HG03432 (cell line): ENCODE results near the gene SPPL2A.
"Not testable (repeated sequence)": the region's sequence is repeated elsewhere in the genome, so short reads cannot be mapped to it uniquely, and the experiment has no call there.

ENCODE experiments used
- ATAC-seq: cut with Tn5 transposase; IDR thresholded peaks from one replicate; pipeline ENCODE4 v1.9.1; 2021; ENCODE audit warnings: mild to moderate bottlenecking, moderate library complexity; ENCODE audit not compliant: unreplicated experiment

SPPL2A gene, protein sequence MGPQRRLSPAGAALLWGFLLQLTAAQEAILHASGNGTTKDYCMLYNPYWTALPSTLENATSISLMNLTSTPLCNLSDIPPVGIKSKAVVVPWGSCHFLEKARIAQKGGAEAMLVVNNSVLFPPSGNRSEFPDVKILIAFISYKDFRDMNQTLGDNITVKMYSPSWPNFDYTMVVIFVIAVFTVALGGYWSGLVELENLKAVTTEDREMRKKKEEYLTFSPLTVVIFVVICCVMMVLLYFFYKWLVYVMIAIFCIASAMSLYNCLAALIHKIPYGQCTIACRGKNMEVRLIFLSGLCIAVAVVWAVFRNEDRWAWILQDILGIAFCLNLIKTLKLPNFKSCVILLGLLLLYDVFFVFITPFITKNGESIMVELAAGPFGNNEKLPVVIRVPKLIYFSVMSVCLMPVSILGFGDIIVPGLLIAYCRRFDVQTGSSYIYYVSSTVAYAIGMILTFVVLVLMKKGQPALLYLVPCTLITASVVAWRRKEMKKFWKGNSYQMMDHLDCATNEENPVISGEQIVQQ

DNA sequence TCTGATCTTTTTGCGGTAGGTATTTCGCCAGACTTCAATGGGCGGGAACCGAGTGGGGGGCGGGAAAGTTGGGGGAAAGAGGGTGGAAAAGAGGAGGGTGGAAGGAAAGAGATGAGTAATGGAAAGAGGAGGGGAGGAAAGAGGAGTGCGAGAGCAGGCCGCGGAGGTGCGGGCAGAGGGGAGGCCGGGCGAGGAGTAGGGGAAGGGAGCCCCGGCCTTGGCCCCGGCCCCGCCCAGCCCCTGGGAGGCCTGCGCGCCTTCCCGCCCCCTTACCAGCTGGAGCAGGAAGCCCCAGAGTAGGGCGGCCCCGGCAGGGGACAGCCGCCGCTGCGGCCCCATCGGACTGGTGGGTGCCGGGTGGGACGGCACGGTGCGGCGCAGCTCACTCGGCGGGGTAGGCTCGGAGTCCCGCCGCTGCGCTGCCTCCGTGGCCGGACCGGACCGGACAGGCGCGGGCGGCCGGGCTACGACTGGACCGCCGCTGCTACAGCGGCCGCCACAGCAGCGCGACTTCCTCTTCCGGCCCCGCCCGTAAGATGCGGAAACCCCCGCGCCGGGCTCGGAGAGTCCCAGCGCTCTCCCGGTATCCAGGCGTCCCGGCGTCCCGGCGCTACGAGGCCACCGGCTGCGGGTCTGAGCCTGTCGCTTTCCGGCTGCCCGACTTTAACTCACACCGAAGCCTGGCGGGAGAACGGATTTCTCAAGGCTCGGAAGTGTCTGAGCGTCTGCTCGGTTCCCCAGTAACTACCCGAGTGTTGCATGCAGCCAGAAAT lies at the start of gene SPPL2A:
TSS of gene SPPL2A (minus strand) at position 512 of the 773 bp plus-strand sequence. CDS start at position 339, 173 bp downstream.
- peak; percentile 92 for ATAC-seq

DNA sequence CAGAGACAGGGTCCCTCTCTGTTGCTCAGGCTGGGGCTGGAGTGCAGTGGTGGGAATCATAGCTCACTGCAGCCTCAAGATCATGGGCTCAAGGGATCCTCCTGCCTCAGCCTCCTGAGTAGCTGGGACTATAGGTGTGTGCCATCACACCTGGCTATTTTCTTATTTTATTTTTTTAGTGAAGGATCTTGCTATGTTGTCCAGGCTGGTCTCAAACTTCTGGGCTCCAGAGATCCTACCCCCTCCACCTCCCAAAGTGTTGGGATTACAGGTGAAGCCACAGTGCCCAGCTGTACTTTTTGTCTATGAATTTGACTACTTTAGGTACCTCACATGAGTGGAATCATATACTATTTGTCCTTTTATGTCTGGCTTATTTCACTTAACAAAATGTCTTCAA lies 49.1 kb upstream of the SPPL2A start:
- no peak for ATAC-seq

DNA sequence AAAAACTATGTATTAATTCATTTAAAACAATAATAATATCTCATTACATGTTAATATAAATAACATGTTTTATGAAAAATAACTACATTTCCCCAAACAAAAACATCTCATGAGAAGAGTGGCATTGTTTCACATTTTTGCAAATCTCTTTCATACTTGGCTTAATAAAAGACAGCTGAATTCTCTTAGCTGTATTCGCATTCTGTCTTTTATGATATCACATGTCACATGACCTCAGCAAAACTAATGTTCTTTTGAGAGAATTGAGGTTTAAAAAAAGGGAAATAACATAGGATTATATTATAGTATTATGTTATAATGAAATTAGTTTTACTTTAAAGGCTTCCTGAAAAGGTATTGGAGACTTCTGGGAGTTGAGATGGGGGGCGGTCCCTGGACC lies 48.4 kb upstream of the SPPL2A start:
- no peak for ATAC-seq

DNA sequence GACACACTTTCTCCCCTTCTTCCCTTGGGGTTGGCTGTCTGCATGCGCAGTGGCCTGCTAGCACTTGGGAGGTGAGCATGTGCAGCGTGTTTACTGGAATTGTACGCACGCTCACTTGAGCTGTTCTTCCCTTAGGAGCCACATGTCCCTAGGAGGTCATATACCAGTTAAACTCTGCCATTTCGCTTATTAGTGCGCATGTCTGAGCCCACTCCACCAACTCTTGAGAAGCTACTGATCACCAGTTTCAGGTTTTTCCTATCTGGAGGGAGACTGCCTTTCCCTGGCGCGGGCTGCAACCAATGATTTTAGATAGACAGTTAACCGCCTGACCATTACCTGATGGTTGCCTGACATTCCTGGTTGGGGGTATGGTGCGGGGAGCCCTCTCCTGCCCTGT lies 47.6 kb upstream of the SPPL2A start:
- ATAC-seq: no peak

DNA sequence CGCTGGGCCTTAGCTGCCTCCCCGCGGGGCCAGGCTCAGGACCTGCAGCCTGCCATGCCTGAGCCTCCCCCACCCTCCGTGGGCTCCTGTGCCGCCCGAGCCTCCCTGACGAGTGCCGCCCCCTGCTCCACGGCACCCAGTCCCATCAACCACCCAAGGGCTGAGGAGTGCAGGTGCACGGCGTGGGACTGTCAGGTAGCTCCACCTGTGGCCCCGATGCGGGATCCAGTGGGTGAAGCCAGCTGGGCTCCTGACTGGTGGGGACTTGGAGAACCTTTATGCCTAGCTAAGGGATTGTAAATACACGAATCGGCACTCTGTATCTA lies 46.6 kb upstream of the SPPL2A start:
- not testable (repeated sequence) for ATAC-seq

DNA sequence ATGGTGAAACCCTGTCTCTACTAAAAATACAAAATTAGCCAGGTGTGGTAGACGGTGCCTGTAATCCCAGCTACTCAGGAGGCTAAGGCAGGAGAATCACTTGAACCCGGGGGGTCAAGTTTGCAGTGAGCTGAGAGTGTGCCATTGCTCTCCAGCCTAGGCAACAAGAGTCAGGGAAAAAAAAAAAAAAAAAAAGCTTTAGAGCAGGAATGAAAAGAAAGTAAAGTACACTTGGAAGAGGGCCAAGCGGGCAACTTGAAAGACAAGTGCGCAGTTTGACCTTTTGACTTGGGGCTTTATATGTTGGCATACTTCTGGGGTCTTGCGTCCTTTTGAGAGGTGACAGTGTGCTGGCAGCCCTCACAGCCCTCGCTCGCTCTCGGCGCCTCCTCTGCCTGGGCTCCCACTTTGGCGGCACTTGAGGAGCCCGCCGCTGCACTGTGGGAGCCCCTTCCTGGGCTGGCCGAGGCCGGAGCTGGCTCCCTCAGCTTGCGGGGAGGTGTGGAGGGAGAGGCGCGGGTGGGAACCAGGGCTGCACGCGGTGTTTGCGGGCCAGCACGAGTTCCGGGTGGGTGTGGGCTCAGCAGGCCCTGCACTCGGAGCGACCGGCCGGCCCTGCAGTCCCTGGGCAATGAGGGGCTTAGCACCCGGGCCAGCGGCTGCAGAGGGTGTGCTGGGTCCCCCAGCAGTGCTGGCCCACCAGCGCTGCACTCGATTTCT lies 46.1 kb upstream of the SPPL2A start:
- not testable (repeated sequence) for ATAC-seq

DNA sequence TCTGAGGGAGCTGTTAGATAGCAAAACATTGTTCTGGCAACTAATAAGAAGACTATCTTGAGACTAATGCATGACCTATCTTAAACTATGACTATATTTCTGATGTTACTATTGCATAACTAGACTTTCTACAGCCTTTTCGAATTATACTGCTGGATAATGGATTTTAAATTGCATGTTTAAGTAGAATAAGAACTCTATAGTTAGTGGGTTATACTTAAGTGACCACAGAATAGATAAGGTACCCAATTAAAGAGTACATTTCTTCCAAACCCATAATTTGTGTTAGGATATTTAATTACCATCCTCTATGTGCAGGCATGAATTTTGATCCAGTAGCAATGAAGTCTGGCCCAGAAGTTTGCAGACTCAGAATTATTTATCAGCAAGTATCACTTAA lies 44.6 kb upstream of the SPPL2A start:
- ATAC-seq: no peak

DNA sequence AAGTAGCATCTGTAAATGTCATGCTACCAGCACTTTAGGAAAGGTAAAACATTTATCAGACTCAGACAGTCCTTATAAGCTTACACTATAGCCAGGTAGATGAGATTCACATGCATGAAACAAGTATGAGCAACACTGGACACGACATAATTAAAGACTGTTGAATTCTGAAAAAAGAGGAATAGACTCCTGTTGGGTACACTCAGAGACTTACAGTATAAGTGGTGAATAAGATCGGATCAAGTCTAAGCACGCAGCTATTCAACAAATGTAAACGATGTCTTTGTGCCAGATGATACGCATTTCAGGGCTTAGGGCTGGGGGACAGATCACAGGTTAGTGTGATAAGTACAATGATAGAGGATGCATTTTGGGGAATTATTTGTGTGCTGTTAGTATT lies 43.2 kb upstream of the SPPL2A start:
- ATAC-seq: no peak

DNA sequence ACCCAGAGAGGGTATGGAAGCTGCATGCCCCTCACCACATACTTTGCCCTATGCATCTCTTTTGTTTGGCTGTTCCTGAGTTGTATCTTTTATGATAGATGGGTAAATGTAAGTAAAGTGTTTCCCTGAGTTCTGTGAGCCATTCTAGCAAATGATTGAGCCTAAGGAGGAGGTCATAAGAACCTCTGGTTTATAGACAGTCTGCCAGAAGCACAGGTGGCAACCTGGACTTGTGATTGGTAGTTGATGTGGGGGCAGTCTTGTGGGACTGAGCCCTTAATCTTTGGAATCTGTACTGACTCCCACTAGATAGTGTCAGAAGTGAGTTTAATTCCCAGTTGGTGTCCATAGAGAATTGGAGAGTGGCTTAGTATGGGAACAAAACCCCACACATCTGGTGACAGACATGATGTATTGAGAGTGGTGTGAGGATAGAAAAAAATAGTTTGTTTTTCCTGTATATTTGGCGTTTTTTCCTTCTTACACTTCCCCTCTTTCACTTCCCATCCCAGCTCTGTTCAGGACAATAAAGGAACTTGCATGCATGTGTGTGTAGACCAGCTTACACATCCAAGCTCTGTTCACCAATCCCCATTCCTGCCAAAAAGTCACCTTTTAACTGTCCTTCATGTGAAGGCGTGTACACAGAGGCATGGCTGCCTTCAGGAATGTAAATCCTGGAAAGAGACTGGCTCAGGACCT lies 38.1 kb upstream of the SPPL2A start:
- ATAC-seq: no peak

DNA sequence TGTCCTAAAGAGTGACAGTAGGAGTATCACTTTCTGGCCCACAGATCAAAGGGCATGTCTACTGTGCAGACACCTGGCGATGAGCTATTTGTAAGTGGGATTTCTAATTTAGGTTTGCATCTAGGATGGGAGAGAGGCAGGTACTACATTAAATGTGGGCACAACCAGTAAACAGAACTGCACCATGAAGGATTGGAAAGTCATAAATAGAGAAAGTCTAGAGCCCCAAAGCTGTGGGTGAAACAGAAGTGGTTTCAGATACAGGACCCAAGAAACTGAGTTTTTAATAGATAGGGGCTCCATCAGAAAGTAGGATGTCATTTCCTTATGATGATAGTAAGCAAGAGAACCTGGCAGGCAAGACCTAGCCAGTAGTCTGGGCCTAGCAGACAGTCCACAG lies 35.2 kb upstream of the SPPL2A start:
- peak; percentile 66 for ATAC-seq

DNA sequence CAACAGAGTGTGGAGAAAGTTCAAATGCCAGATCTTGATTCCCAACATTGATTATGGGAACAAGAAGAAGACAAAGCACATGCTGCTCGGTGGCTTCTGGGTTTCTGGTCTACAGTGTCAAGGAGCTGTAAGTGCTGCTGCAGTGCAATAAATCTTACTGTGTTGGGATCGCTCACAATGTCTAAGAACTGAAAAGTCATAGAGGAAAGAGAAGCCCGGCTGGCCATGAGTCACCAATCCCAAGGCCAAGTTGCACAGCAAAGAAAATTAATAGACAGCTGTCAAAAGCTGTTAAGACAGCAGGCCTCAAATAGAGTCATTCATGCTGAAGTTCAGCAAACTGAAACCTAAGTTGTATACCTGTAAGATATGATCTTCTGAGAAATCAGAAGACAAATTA lies 33.2 kb upstream of the SPPL2A start:
- no peak for ATAC-seq

DNA sequence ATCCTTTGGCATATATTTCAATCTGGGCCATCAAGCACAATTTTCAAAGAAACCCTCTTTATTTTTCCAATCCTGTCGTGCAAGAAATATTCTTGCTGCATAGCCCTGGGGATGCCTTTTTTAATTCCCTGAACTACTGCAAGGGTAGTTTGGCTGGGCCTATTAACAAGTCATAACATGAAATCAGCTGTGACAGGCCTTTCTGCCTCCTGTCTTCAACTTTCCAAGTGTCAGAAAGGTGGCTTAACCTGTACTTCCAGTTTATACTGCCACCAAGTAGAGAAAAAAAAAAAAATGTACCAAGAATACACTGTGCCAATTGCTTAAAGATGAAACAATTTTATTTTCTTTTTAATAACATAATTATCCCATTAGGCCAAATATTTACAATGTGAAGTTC lies 32.4 kb upstream of the SPPL2A start:
- no peak for ATAC-seq

DNA sequence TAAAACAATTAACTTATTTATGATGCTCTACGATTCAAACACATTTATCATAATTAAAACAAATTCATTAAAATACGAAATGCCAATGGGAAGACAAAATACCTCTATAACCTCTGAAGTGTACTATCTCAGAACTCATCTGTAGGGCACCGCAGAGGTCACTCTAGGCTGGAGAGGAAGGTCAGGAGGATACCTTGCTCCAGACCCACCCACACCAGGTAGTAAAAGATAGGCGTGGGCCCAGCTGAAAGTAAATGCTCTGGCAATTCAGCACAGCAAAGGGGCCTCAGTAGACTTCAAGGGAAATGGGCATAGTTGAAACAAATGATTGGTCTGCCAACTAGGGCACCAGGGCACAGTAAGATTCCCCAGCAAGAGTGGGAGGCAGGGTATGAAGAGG lies 26.0 kb upstream of the SPPL2A start:
- ATAC-seq: no peak

DNA sequence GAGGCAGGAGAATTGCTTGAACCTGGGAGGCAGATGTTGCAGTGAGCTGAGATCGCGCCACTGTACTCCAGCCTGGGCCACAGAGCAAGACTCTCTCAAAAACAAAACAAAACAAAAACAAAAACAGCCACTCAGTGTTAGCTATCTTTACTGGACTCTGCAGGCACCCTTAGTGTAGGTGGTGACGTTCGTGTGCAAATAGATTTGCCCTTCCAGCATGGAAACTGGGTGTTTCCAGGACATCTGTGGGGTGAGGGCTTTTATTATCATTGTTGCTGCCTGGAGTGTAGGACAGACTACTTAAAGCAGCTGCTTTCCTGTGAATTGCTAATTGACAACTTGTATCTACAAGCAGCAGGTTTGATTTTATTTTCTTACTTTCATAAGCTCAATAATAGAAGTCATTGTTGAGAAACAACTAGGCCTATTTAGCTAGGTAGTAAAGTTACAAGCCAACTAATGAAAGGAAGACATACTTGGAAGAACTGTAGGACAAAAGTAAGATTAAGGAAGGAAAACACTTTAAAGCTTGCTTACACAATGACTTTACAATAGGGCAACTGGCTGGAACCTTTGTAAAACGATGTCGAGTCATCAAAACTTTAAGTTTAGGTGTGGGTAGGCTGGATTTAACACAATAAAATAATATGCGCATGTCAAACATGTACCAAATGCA lies 25.4 kb upstream of the SPPL2A start:
- no peak for ATAC-seq

DNA sequence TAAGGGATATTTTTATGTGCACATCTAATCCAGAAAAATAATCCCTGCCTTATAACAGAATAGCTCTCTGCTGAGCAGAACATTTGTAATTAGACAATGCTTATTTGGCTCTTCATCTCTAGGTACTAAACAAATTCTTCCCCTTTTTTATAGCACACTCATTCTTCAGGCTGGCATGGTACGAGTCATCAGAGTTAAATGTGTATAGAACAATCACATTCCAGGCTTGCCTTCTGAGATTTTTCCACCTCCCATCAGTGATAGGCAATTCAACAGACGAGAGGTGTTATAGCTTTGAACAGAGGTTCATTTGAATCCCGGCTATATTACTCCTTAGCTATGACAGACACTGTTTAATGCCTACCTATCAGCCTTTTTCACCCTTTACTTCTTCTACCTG lies 21.4 kb upstream of the SPPL2A start:
- no peak for ATAC-seq

DNA sequence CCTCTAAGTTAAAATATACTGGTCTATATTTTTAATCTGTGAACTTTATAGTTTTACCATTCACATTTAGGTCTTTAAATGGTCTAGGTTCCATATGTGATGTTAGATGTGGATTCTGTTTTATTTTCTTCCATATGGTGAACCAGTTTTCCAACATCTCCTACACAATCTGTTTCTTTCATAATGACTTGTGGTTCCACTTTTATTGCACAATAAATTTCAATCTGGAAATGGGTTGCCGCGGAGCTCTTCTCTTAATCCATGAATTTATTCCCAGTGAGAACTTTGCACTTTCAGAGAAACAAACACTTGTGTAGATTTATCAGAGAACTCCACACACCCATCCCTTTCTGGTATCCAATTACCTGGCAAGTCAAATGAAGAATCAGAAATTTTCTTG lies 20.9 kb upstream of the SPPL2A start:
- no peak for ATAC-seq

DNA sequence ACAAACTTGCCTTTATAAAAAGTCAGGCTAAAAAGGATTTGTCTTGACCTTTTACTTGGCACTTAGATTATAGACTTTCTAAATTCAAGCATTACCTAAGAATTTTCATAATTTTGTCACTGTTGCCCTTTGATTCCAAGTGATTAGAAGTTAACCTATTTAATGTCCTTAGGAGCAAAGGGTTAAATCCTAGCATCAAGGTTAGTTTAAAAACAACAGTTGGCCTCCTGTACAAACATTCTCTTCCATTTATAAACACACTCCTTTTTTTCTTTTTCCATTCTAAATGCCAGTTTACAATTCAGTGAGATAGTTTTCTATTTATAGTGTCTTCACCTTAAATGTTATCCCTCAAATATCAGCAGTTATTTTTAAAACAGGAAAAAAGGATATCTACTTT lies 18.4 kb upstream of the SPPL2A start:
- no peak for ATAC-seq

DNA sequence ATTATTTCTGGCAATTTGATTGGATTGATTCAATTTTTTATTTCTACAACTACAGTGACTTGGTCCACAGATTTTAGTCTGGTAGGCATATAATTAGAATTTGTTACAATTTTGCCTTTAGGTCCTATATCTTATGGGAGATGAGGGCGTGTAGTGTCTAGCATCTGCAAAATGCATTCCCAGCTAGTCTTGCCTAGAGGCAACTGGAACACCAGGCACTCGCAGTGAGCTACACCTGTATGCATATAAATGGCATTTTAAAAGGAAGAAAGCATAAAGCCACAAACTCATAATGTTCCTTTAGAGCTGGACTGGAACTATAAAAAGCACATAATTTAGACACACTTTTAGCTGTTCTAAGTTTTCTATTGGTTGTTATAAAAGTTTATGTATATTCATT lies 17.9 kb upstream of the SPPL2A start:
- no peak for ATAC-seq

DNA sequence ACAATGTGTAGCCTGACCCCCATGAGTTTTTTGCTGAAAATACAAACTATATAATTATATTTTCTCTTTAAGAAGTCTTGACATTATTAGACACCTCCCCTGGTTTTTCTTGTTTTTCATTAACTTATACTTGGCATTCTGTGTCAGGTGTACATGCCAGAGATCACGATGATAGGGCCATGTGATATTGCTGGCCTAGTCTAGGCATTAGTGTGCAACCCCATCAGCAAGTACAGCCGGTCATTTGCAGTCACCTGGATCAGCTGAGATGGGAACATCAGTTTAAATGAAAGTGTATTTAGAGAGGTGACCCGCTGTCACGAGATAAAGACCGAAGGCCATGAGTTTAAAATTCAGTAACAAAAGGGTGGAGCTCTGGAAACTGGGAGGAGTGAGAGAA lies 12.6 kb upstream of the SPPL2A start:
- no peak for ATAC-seq

DNA sequence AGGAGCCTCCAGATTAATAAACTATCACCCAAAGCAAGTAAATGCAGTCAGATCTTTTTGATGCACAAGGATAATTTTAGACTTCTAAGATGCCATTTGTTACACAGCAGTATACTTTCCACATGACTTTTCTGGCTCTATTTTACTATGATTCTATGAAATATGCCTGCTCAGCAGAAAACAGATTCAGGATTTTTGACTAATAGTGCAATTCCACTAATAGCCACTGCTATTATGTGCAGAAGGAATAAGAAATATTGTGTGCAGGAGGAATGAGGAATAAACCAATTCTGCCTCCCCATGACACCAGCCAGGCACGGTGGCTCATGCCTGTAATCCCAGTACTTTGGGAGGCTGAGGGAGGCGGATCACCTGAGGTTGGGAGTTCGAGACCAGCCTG lies 11.5 kb upstream of the SPPL2A start:
- no peak for ATAC-seq
